ENCODE results near the gene ZBTB44. TPM values are rescaled to one million over a fixed set of nuclear protein-coding genes. Genes with fewer than 3 reads are reported as not detected.

ZBTB44 gene
- polyA plus RNA-seq, 1 of the 3 experiments (the other 2 are of a cell fraction) = 5.0 TPM

DNA sequence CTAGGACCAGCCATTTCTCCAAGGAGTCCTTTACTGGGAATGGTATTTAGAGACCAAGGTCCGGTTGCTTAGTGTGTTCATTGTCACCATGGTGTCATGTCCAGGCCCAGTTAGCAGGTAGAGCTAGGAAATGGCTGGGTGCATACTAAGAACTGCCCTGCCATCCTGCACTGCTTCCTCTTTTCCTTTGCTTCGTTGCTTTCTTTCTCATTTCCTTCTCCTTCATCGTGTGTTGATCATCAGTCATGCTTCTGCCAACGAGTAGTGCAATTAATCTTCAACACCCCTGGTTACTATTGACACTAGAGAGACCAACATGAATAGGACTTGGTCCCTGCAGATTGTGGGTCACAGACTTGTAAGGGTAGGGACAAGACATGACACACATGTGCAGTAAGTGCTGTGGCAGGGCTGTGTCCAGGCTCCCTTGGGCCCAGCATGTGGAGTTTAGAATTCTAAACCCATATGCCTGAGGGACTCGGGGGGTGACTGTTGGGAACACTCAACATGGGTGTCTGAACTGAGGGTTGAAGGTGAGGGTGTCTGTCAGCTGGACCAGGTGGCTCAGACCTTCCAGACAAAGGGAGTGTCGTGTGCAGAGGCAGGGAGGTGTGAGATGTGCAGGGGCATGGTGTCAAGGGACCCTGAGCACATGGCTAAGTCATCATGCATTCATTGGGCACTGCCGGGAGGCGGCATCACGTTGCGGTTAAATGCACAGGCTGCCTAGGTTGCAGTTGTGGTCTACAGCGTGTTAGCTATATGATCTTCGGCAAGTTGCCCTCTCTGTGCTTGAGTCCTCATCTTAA, 112.5 kb downstream of the ZBTB44 start:
- POLR2A ChIA-PET = no interaction called here
- H3F3A ChIP-seq (replicated peaks; ENCODE audit: insufficient read depth) = no peaks in the 10 kb centered on the region
- H2AFZ ChIP-seq (ENCODE audit: low read depth) = no peak overlapping the region
- H3K4me2 ChIP-seq = no peak overlapping the region
- H3K27me3 ChIP-seq (ENCODE audit: insufficient read depth) = peaks cover 21% of the 10 kb centered on the region; the same call in 1 of the 2 replicates
- CTCF ChIA-PET = interaction anchor here (1.4 to 4.5 kb wide), 3 partner anchors 11 to 660 kb away, joined by 5 to 27 read pairs (median 8); no protein-coding TSS in a partner anchor
- H3K27ac ChIP-seq (ENCODE audit: low read depth in 2 of 2, low read length in 1 of 2) = no peak overlapping the region
- 49% methylated on average over 12 of the region's 12 CpGs for WGBS (ENCODE audit: low lambda C conversion rate)
- no peaks in the 10 kb centered on the region for H3K36me3 ChIP-seq (replicated peaks in 1 of 2; ENCODE audit: control insufficient read depth in 1 of 2, insufficient read depth in 2 of 2, low read length in 1 of 2)
- no peak overlapping the region for H3K4me3 ChIP-seq (ENCODE audit: low read depth in 2 of 2, low read length in 1 of 2)
- H3K9me3 ChIP-seq = no peaks in the 10 kb centered on the region
- TF ChIP-seq FOXM1 (IDR thresholded peaks at IDR 0.05; ENCODE audit: low read depth) (no peak), ELF1 (IDR thresholded peaks at IDR 0.05) (no peak)
- TF ChIP-seq, protein P1, sequence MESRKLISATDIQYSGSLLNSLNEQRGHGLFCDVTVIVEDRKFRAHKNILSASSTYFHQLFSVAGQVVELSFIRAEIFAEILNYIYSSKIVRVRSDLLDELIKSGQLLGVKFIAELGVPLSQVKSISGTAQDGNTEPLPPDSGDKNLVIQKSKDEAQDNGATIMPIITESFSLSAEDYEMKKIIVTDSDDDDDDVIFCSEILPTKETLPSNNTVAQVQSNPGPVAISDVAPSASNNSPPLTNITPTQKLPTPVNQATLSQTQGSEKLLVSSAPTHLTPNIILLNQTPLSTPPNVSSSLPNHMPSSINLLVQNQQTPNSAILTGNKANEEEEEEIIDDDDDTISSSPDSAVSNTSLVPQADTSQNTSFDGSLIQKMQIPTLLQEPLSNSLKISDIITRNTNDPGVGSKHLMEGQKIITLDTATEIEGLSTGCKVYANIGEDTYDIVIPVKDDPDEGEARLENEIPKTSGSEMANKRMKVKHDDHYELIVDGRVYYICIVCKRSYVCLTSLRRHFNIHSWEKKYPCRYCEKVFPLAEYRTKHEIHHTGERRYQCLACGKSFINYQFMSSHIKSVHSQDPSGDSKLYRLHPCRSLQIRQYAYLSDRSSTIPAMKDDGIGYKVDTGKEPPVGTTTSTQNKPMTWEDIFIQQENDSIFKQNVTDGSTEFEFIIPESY (IDR thresholded peaks at IDR 0.05; ENCODE audit: borderline replicate concordance, low read depth) = no peak
- H4K20me1 ChIP-seq (ENCODE audit: insufficient read depth) = no peaks in the 10 kb centered on the region
- H3K79me2 ChIP-seq (ENCODE audit: insufficient read depth) = no peaks in the 10 kb centered on the region
- H3K4me1 ChIP-seq (ENCODE audit: control insufficient read depth in 1 of 2, insufficient read depth in 2 of 2, low read depth in 1 of 2, low read length in 1 of 2) = no peaks in the 10 kb centered on the region
- H3K9me2 ChIP-seq = no peaks in the 10 kb centered on the region
- no peak for DNase-seq
- no peak overlapping the region for H3K9ac ChIP-seq

DNA sequence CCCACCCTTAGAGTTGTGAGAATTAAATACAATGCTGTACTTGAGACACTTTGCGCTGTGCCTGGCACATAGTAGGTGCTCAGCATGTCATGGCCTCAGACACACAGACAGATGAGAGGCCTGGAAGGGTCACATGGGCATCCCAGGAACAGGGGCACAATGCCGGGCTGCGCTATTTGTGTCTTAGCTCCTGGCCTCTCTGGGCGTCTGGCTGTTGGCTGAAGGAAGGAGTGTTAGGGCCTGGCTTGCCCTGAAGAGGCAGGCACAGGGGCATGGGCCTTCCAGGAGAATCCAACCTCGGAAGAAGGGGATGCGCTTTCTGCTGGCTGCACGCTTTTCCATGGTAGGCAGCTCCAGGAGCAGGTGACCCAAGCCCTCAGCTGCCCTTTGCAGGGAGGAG, 113.7 kb downstream of the ZBTB44 start:
- POLR2A ChIA-PET = no interaction called here
- H3K4me2 ChIP-seq = no peak overlapping the region
- no peak overlapping the region for H3K4me3 ChIP-seq (ENCODE audit: low read depth in 2 of 2, low read length in 1 of 2)

More for the DNA sequence above, 113.7 kb downstream of the ZBTB44 start:
- H3K9me2 ChIP-seq = no peaks in the 10 kb centered on the region
- CTCF ChIA-PET = interaction anchor here (1.8 to 4.5 kb wide), 2 partner anchors 12 to 661 kb away, joined by 8 to 27 read pairs; no protein-coding TSS in a partner anchor
- 63% methylated on average over 2 of the region's 7 CpGs for WGBS (ENCODE audit: low lambda C conversion rate)
- no peaks in the 10 kb centered on the region for H3F3A ChIP-seq (replicated peaks; ENCODE audit: insufficient read depth)
- H3K79me2 ChIP-seq (ENCODE audit: insufficient read depth) = no peaks in the 10 kb centered on the region
- no peak overlapping the region for H3K27ac ChIP-seq (ENCODE audit: low read depth in 2 of 2, low read length in 1 of 2)
- H3K9ac ChIP-seq = no peak overlapping the region
- H3K36me3 ChIP-seq (replicated peaks in 1 of 2; ENCODE audit: control insufficient read depth in 1 of 2, insufficient read depth in 2 of 2, low read length in 1 of 2) = no peaks in the 10 kb centered on the region
- H3K4me1 ChIP-seq (ENCODE audit: control insufficient read depth in 1 of 2, insufficient read depth in 2 of 2, low read depth in 1 of 2, low read length in 1 of 2) = no peaks in the 10 kb centered on the region
- no peak for TF ChIP-seq POLR2AphosphoS5 (IDR thresholded peaks at IDR 0.05; ENCODE audit: low read depth, low read length)
- no peak for TF ChIP-seq MXI1 (IDR thresholded peaks at IDR 0.05; ENCODE audit: low read depth, low read length)
- no peak for TF ChIP-seq FOSL2 (IDR thresholded peaks at IDR 0.05; ENCODE audit: borderline replicate concordance, low read depth)
- no peak for TF ChIP-seq TEAD4 (IDR thresholded peaks at IDR 0.05; ENCODE audit: borderline replicate concordance, insufficient read depth)
- TF ChIP-seq FOXM1 (IDR thresholded peaks at IDR 0.05; ENCODE audit: low read depth) = no peak
- TF ChIP-seq JUND (IDR thresholded peaks at IDR 0.05) = no peak
- no peak for TF ChIP-seq NFIC (IDR thresholded peaks at IDR 0.05; ENCODE audit: borderline replicate concordance)
- no peak for TF ChIP-seq GATA2 (CRISPR knock-in tag; IDR thresholded peaks at IDR 0.05)
- TF ChIP-seq, protein P2, sequence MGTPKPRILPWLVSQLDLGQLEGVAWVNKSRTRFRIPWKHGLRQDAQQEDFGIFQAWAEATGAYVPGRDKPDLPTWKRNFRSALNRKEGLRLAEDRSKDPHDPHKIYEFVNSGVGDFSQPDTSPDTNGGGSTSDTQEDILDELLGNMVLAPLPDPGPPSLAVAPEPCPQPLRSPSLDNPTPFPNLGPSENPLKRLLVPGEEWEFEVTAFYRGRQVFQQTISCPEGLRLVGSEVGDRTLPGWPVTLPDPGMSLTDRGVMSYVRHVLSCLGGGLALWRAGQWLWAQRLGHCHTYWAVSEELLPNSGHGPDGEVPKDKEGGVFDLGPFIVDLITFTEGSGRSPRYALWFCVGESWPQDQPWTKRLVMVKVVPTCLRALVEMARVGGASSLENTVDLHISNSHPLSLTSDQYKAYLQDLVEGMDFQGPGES (IDR thresholded peaks at IDR 0.05; ENCODE audit: low read depth, low read length) = no peak
- TF ChIP-seq ELF1 (IDR thresholded peaks at IDR 0.05) = no peak
- TF ChIP-seq, protein P1 (IDR thresholded peaks at IDR 0.05; ENCODE audit: borderline replicate concordance, low read depth) = no peak
- no peak overlapping the region for H2AFZ ChIP-seq (ENCODE audit: low read depth)
- peaks cover 15% of the 10 kb centered on the region; the same call in 1 of the 2 replicates for H3K27me3 ChIP-seq (ENCODE audit: insufficient read depth)
- H3K9me3 ChIP-seq = no peaks in the 10 kb centered on the region
- DNase-seq = no peak
- H4K20me1 ChIP-seq (ENCODE audit: insufficient read depth) = no peaks in the 10 kb centered on the region

Data from SK-N-SH (cell line).